Progenitor cell of endocrine pancreas (in vitro differentiated cells): Measurements from ENCODE around the gene ADAM12. TPM values are rescaled to one million over a fixed set of nuclear protein-coding genes. Genes with fewer than 3 reads are reported as not detected.

Experiments used
- DNase-seq: peaks from one replicate; pipeline ENCODE4 v3.0.0; 2021; ENCODE audit warnings: low spot score; ENCODE audit not compliant: unreplicated experiment
- H3K27ac Mint-ChIP-seq: 2 replicates; pipeline ENCODE4 v1.8.0; 2021; ENCODE audit warnings: mild to moderate bottlenecking, moderate library complexity, mixed read lengths
- H3K27me3 Mint-ChIP-seq: 2 replicates; pipeline ENCODE4 v1.8.0; 2021; ENCODE audit warnings: mixed read lengths
- H3K36me3 Mint-ChIP-seq: 2 replicates; pipeline ENCODE4 v1.8.0; 2022; ENCODE audit warnings: mixed read lengths; ENCODE audit not compliant: insufficient read depth
- H3K4me1 Mint-ChIP-seq: 2 replicates; pipeline ENCODE4 v1.8.0; 2021; ENCODE audit warnings: low read depth, mixed read lengths
- H3K4me3 Mint-ChIP-seq: 2 replicates; pipeline ENCODE4 v1.8.0; 2021; ENCODE audit warnings: low read depth, mild to moderate bottlenecking, moderate library complexity, mixed read lengths
- H3K9me3 Mint-ChIP-seq: 2 replicates; pipeline ENCODE4 v1.8.0; 2021; ENCODE audit warnings: low read depth, mixed read lengths
- CTCF ChIP-seq: fragments of 200-600 bp; sonication (generic); IDR thresholded peaks from one replicate; pipeline ENCODE4 v1.5.0; 2021; ENCODE audit warnings: antibody characterized with exemption, mild to moderate bottlenecking; ENCODE audit not compliant: unreplicated experiment
- total RNA-seq: library from RNA; stranded (reverse); gene quantifications from 2 replicates; pipeline ENCODE4 v1.2.1, GENCODE V29; 2021

Gene ADAM12
- total RNA-seq, 1 donor from 2014 or later: 1.8 TPM

DNA sequence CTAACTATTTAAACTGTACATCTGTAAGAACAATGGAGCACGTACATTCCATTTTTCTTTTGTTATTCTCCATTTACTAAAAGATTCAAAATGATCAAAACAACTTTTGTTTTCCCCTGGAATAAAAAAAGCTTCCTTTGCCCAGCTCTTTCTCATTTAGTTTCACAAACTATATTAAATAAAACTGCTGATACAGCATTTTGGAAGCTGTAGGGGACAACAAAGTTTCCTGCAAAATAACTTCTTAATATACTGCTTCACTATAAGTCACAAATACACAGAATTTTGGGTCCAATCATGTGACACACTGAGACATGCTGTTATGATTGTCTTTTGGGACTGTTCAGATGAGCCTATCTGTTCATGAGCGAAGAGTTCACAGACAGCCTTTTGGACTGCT is 222.4 kb downstream of the ADAM12 start:
- Mint-ChIP-seq H3K27ac (no peak overlapping the region), H3K4me3 (no peak overlapping the region), H3K9me3 (peaks cover 3% of the 10 kb centered on the region), H3K36me3 (no peaks in the 10 kb centered on the region), H3K4me1 (peaks cover 2% of the 10 kb centered on the region), H3K27me3 (peaks cover 46% of the 10 kb centered on the region)
- DNase-seq: no peak
- TF ChIP-seq CTCF: no peak

- no peak overlapping the region for H3K27ac Mint-ChIP-seq
- TF ChIP-seq CTCF: no peak
- H3K27me3 Mint-ChIP-seq: peaks cover 57% of the 10 kb centered on the region
- DNase-seq: no peak
- no peaks in the 10 kb centered on the region for H3K4me1 Mint-ChIP-seq
- no peaks in the 10 kb centered on the region for H3K36me3 Mint-ChIP-seq
- peaks cover 3% of the 10 kb centered on the region for H3K9me3 Mint-ChIP-seq
- H3K4me3 Mint-ChIP-seq: no peak overlapping the region
These were observed 224.8 kb downstream of the ADAM12 start for GRCh38 chr10:126163506-126163905.

DNA sequence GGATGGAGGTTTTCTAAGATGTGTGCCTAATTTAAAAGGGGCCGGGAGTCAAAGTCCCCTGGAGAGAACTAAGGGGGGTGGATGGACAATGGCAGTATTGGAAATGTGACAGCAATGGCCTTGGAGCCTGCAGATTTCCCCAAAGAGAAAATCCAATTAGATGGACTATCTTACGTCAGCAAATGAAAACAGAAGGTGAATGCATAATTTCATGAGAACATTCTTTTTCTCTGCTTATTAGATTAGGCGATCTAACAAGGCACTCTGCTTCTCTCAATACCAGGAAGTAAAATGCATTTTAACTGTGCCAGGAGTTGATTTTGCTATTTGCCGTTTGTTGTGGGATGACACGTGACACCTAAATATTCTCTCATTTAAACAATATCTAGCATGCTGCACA is 226.6 kb downstream of the ADAM12 start:
- TF ChIP-seq CTCF: no peak
- Mint-ChIP-seq H3K27me3 (peaks cover 67% of the 10 kb centered on the region), H3K9me3 (peaks cover 3% of the 10 kb centered on the region), H3K27ac (no peak overlapping the region), H3K36me3 (no peaks in the 10 kb centered on the region), H3K4me1 (no peaks in the 10 kb centered on the region), H3K4me3 (no peak overlapping the region)
- no peak for DNase-seq

DNA sequence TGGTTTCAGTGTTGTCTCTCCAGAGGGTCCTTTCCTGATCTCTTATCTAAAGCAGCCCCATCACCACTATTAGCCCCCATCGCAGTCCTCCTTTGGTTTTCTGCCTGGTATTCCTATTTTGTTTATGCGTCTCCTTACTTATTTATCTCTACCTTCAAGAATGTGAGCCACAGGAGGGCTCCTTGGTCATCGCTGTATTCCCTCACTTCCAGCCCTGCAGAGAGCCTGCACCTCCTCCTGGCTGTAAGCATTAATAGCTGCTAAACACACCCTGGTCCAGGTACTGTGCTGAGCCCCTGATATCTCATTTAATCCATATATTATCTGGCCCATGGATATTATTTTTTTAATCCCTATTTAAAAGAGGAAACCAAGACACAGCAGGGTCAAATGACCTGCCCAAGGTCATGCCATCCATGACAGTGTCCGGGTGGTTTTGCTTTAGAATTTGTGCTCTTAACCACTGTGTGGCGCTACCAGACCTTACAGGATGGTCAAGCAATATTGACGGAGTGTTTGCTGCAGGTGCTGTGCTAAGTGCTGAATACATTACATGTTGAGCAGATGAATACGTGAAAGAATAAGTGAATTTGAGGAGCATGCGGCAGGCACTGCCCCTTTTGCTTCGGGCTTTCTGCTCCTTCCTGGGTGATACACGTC is 227.2 kb downstream of the ADAM12 start:
- Mint-ChIP-seq H3K27me3 (peaks cover 67% of the 10 kb centered on the region), H3K4me1 (peaks cover under 1% of the 10 kb centered on the region), H3K9me3 (peaks cover 3% of the 10 kb centered on the region), H3K36me3 (no peaks in the 10 kb centered on the region), H3K27ac (peak overlapping the region; percentile 44), H3K4me3 (no peak overlapping the region)
- TF ChIP-seq CTCF: peak; percentile 48
- no peak for DNase-seq

DNA sequence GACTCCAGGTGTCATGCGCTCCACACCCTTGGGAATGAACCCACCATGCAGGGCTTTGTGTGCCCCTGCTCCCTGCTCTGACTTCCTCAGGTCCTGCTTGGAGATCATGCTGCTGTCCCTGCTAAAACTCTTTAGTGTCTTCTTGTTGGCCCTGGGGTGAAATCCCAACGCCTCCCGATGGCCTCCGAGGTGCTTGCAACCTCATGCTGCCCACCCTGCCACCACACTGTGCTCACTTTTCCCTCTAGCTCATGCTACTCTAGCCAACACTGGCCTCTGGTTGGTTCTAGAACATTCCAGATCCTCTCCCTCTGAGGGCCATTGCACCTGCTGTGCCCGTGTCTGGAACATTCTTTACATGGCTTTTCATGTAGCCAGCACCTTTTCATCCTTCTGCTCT is 227.7 kb downstream of the ADAM12 start:
- H3K36me3 Mint-ChIP-seq: no peaks in the 10 kb centered on the region
- no peak for TF ChIP-seq CTCF
- no peak for DNase-seq
- peaks cover 70% of the 10 kb centered on the region for H3K27me3 Mint-ChIP-seq
- no peak overlapping the region for H3K4me3 Mint-ChIP-seq
- peak overlapping the region; percentile 44 for H3K27ac Mint-ChIP-seq
- peaks cover 3% of the 10 kb centered on the region for H3K9me3 Mint-ChIP-seq
- peaks cover 2% of the 10 kb centered on the region for H3K4me1 Mint-ChIP-seq
